NB4 (cell line): ENCODE data around the gene CTBP2.
"Not testable (repeated sequence)": the region's sequence is repeated elsewhere in the genome, so short reads cannot be mapped to it uniquely, and the experiment has no call there.

Source experiments
- DNase-seq: peaks from one replicate; pipeline ENCODE4 v3.0.0; 2010; ENCODE audit warnings: low read depth
- H3K4me3 ChIP-seq: one replicate; pipeline ENCODE4 v1.5.1; 2011; ENCODE audit warnings: mild to moderate bottlenecking, low read depth, low read length, moderate library complexity
- CTCF ChIP-seq: IDR thresholded peaks from one replicate; pipeline ENCODE4 v1.5.1; 2012; ENCODE audit warnings: low read depth, low read length
- MAX ChIP-seq: IDR thresholded peaks from 2 replicates; pipeline ENCODE4 v1.6.1; 2011; ENCODE audit warnings: low read depth, low read length
- MYC ChIP-seq: IDR thresholded peaks from 2 replicates; pipeline ENCODE4 v1.6.1; 2011; ENCODE audit warnings: low read depth, low read length
- POLR2A ChIP-seq: IDR thresholded peaks from 2 replicates; pipeline ENCODE4 v1.6.1; 2011; ENCODE audit warnings: mild to moderate bottlenecking; ENCODE audit not compliant: insufficient read length; ENCODE audit errors: extremely low read depth

The CTBP2 gene

GRCh38 chr10:125060482-125060825 is 99.9 kb downstream of the CTBP2 start:
- H3K4me3 ChIP-seq, result no peak overlapping the region
- no peak for TF ChIP-seq MYC
- no peak for TF ChIP-seq MAX
- no peak for TF ChIP-seq POLR2A
- TF ChIP-seq CTCF, result no peak
- DNase-seq, result no peak

GRCh38 chr10:125060026-125060425 is 100.3 kb downstream of the CTBP2 start:
- H3K4me3 ChIP-seq, result no peak overlapping the region
- DNase-seq, result no peak
- TF ChIP-seq POLR2A (no peak), CTCF (no peak), MYC (no peak), MAX (no peak)

- not testable (repeated sequence) for H3K4me3 ChIP-seq, DNase-seq
These were observed 101.0 kb downstream of the CTBP2 start for GRCh38 chr10:125059348-125059747.

GRCh38 chr10:125057158-125058001 is 103.0 kb downstream of the CTBP2 start:
- TF ChIP-seq CTCF (no peak), POLR2A (no peak), MYC (no peak)
- no peak overlapping the region for H3K4me3 ChIP-seq
- DNase-seq, result peak; percentile 69

- TF ChIP-seq POLR2A (no peak), CTCF (no peak), MYC (no peak), MAX (no peak)
- no peak for DNase-seq
These were observed 103.9 kb downstream of the CTBP2 start for GRCh38 chr10:125056161-125057132.

GRCh38 chr10:125055446-125055845 is 104.9 kb downstream of the CTBP2 start:
- no peak for TF ChIP-seq MYC
- TF ChIP-seq MAX, result no peak
- TF ChIP-seq CTCF, result no peak
- no peak for TF ChIP-seq POLR2A
- no peak overlapping the region for H3K4me3 ChIP-seq
- DNase-seq, result no peak

More at GRCh38 chr10:125056161-125057132, 103.9 kb downstream of the CTBP2 start:
- no peak overlapping the region for H3K4me3 ChIP-seq
